Duodenal mucosa (tissue), 2 donors: ENCODE results near the gene FCHSD2.

ENCODE experiments used
- H3K27ac ChIP-seq: one replicate; pipeline ENCODE4 v1.7.0; 2013; ENCODE audit warnings: low read depth, low read length
- H3K27me3 ChIP-seq, 2 donors: one replicate each; pipeline ENCODE4 v1.7.0; 2013; ENCODE audit warnings: low read length in 2 of 2, control low read depth in 1 of 2; ENCODE audit not compliant: insufficient read depth in 2 of 2, control insufficient read depth in 1 of 2
- H3K36me3 ChIP-seq, 2 donors: one replicate each; pipeline ENCODE4 v1.7.0; 2013; ENCODE audit warnings: low read length in 2 of 2, control low read depth in 1 of 2; ENCODE audit not compliant: insufficient read depth in 2 of 2, control insufficient read depth in 1 of 2
- H3K4me1 ChIP-seq, 2 donors: one replicate each; pipeline ENCODE4 v1.7.0; 2013; ENCODE audit warnings: low read length in 2 of 2, control low read depth in 1 of 2; ENCODE audit not compliant: insufficient read depth in 2 of 2, control insufficient read depth in 1 of 2
- H3K4me3 ChIP-seq, 2 donors: one replicate each; pipeline ENCODE4 v1.7.0; 2013; ENCODE audit warnings: low read length in 2 of 2, low read depth in 1 of 2
- H3K9ac ChIP-seq, 2 donors: one replicate each; pipeline ENCODE4 v1.7.0; 2013; ENCODE audit warnings: low read length in 2 of 2, low read depth in 1 of 2
- H3K9me3 ChIP-seq, 2 donors: one replicate each; pipeline ENCODE4 v1.7.0; 2013; ENCODE audit warnings: low read length in 2 of 2, control low read depth in 1 of 2; ENCODE audit not compliant: control insufficient read depth in 1 of 2

The FCHSD2 gene

GRCh38 chr11:72856551-72857345, 285.4 kb downstream of the FCHSD2 start:
- Histone ChIP-seq H3K4me3 (no peak overlapping the region), H3K4me1 (no peaks in the 10 kb centered on the region), H3K9ac (no peak overlapping the region), H3K27me3 (no peaks in the 10 kb centered on the region), H3K36me3 (no peaks in the 10 kb centered on the region), H3K27ac (no peak overlapping the region), H3K9me3 (no peaks in the 10 kb centered on the region)

GRCh38 chr11:72856065-72856464, 286.1 kb downstream of the FCHSD2 start:
- Histone ChIP-seq H3K36me3 (no peaks in the 10 kb centered on the region), H3K27me3 (no peaks in the 10 kb centered on the region), H3K4me3 (no peak overlapping the region), H3K27ac (no peak overlapping the region), H3K9me3 (no peaks in the 10 kb centered on the region), H3K9ac (no peak overlapping the region), H3K4me1 (no peaks in the 10 kb centered on the region)

GRCh38 chr11:72851726-72852125, 290.4 kb downstream of the FCHSD2 start:
- Histone ChIP-seq H3K9me3 (no peaks in the 10 kb centered on the region), H3K4me1 (no peaks in the 10 kb centered on the region), H3K27me3 (no peaks in the 10 kb centered on the region), H3K36me3 (no peaks in the 10 kb centered on the region), H3K4me3 (no peak overlapping the region), H3K27ac (no peak overlapping the region), H3K9ac (no peak overlapping the region)

GRCh38 chr11:72850832-72851231, 291.3 kb downstream of the FCHSD2 start:
- Histone ChIP-seq H3K4me1 (no peaks in the 10 kb centered on the region), H3K27me3 (no peaks in the 10 kb centered on the region)

GRCh38 chr11:72848846-72849466, 293.2 kb downstream of the FCHSD2 start:
- H3K4me1 ChIP-seq, result no peaks in the 10 kb centered on the region
- no peak overlapping the region for H3K27ac ChIP-seq
- no peaks in the 10 kb centered on the region for H3K9me3 ChIP-seq
- no peaks in the 10 kb centered on the region for H3K36me3 ChIP-seq
- no peak overlapping the region for H3K4me3 ChIP-seq
- H3K27me3 ChIP-seq, result no peaks in the 10 kb centered on the region
- H3K9ac ChIP-seq, result no peak overlapping the region

More at GRCh38 chr11:72850832-72851231, 291.3 kb downstream of the FCHSD2 start:
- no peaks in the 10 kb centered on the region for H3K36me3 ChIP-seq
- H3K27ac ChIP-seq, result no peak overlapping the region
- no peak overlapping the region for H3K4me3 ChIP-seq
- no peak overlapping the region for H3K9ac ChIP-seq
- H3K9me3 ChIP-seq, result no peaks in the 10 kb centered on the region

- H3K9me3 ChIP-seq, result no peaks in the 10 kb centered on the region
- H3K4me3 ChIP-seq, result no peak overlapping the region
- no peak overlapping the region for H3K27ac ChIP-seq
- peaks cover 15 to 39% of the 10 kb centered on the region in 2 donors for H3K36me3 ChIP-seq
- H3K27me3 ChIP-seq, result no peaks in the 10 kb centered on the region
- H3K4me1 ChIP-seq, result peaks cover 0 to 5% of the 10 kb centered on the region in 2 donors
- no peak overlapping the region for H3K9ac ChIP-seq
These were observed 297.8 kb downstream of the FCHSD2 start for GRCh38 chr11:72844356-72844755.

GRCh38 chr11:72842653-72843330, 299.3 kb downstream of the FCHSD2 start:
- H3K27me3 ChIP-seq, result no peaks in the 10 kb centered on the region
- no peak overlapping the region for H3K27ac ChIP-seq
- no peaks in the 10 kb centered on the region for H3K9me3 ChIP-seq
- H3K36me3 ChIP-seq, result peaks cover 15 to 45% of the 10 kb centered on the region in 2 donors
- peaks cover 0 to 5% of the 10 kb centered on the region in 2 donors for H3K4me1 ChIP-seq
- no peak overlapping the region for H3K9ac ChIP-seq
- no peak overlapping the region for H3K4me3 ChIP-seq

- no peaks in the 10 kb centered on the region for H3K27me3 ChIP-seq
- no peak overlapping the region for H3K27ac ChIP-seq
- no peak overlapping the region for H3K4me3 ChIP-seq
- no peak overlapping the region for H3K9ac ChIP-seq
- no peaks in the 10 kb centered on the region for H3K9me3 ChIP-seq
- H3K36me3 ChIP-seq, result peaks cover 15 to 51% of the 10 kb centered on the region in 2 donors
- H3K4me1 ChIP-seq, result peaks cover 0 to 5% of the 10 kb centered on the region in 2 donors
These were observed 300.0 kb downstream of the FCHSD2 start for GRCh38 chr11:72842126-72842525.

GRCh38 chr11:72841397-72841796, 300.7 kb downstream of the FCHSD2 start:
- H3K36me3 ChIP-seq, result peaks cover 15 to 51% of the 10 kb centered on the region in 2 donors

GRCh38 chr11:72840780-72841179, 301.3 kb downstream of the FCHSD2 start:
- no peak overlapping the region for H3K27ac ChIP-seq
- no peaks in the 10 kb centered on the region for H3K9me3 ChIP-seq
- H3K4me1 ChIP-seq, result peaks cover 0 to 8% of the 10 kb centered on the region in 2 donors
- H3K4me3 ChIP-seq, result no peak overlapping the region
- H3K9ac ChIP-seq, result no peak overlapping the region
- H3K27me3 ChIP-seq, result no peaks in the 10 kb centered on the region
- peaks cover 15 to 51% of the 10 kb centered on the region in 2 donors for H3K36me3 ChIP-seq

More at GRCh38 chr11:72841397-72841796, 300.7 kb downstream of the FCHSD2 start:
- Histone ChIP-seq H3K27me3 (no peaks in the 10 kb centered on the region), H3K27ac (no peak overlapping the region), H3K4me1 (peaks cover 0 to 5% of the 10 kb centered on the region in 2 donors), H3K9me3 (no peaks in the 10 kb centered on the region), H3K4me3 (no peak overlapping the region), H3K9ac (no peak overlapping the region)
